Measurements from ENCODE around the gene MED7. TPM values are rescaled to one million over a fixed set of nuclear protein-coding genes. Genes with fewer than 3 reads are reported as not detected.

Gene MED7
- total RNA-seq, 2 donors from 2014 or later, result 4.9 to 6.0 TPM

DNA sequence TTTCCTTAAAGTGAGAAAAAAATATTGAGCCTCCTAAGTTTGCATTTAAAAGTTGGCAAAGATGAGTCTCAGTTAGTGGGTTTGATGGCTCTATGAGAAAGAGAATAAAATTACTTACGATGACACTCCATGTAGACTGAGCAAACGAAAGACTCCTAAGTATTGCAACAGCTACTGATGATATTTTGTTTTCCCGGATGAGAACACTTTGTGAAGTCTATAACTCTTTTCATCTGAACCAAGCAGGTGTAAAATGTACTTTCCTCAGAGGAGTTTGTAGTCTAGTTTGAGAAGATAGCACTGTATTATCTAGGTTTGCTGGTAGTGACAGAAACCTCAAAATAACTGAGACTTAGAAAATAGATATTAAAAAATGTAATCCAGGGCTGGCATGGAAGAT is 36.3 kb upstream of the MED7 start:
- TF ChIP-seq POLR2A (IDR thresholded peaks at IDR 0.05), result no peak
- TF ChIP-seq, protein P1, sequence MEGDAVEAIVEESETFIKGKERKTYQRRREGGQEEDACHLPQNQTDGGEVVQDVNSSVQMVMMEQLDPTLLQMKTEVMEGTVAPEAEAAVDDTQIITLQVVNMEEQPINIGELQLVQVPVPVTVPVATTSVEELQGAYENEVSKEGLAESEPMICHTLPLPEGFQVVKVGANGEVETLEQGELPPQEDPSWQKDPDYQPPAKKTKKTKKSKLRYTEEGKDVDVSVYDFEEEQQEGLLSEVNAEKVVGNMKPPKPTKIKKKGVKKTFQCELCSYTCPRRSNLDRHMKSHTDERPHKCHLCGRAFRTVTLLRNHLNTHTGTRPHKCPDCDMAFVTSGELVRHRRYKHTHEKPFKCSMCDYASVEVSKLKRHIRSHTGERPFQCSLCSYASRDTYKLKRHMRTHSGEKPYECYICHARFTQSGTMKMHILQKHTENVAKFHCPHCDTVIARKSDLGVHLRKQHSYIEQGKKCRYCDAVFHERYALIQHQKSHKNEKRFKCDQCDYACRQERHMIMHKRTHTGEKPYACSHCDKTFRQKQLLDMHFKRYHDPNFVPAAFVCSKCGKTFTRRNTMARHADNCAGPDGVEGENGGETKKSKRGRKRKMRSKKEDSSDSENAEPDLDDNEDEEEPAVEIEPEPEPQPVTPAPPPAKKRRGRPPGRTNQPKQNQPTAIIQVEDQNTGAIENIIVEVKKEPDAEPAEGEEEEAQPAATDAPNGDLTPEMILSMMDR (IDR thresholded peaks at IDR 0.05), result no peak
- intact Hi-C loops (cut with DNase I), result no loop called here
- no peaks in the 10 kb centered on the region for H3K9me3 ChIP-seq
- ATAC-seq, result no peak
- H3K4me1 ChIP-seq, result no peaks in the 10 kb centered on the region
- 52 to 56% methylated on average over 3 of the region's 3 CpGs for WGBS, 2 donors
- H3K4me3 ChIP-seq, result no peak overlapping the region
- H3K27ac ChIP-seq, result no peak overlapping the region
- no peaks in the 10 kb centered on the region for H3K36me3 ChIP-seq (replicated peaks in 1 of 2; ENCODE audit: insufficient read depth in 1 of 2, low read depth in 2 of 2)
- DNase-seq, result no peak
- H3K27me3 ChIP-seq, result peaks cover 0 to 6% of the 10 kb centered on the region in 2 donors

DNA sequence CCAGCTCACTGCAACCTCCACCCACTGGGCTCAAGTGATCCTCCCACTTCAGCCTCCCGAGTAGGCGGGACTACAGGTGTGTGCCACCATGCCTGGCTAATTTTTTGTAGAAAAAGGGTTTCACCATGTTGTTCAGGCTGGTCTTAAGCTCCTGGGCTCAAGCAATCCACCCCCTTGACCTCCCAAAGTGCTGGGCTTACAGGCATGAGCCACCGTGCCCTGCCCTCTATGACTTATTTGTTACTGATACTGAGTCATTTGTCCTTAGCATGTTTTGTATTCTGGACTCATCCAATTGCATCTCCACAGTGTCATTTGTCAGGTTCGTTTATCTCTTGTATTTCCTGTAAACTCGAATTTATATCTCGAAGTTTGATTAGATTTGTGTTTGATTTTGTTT is 35.3 kb upstream of the MED7 start:
- Histone ChIP-seq H3K27ac (no peak overlapping the region), H3K4me1 (no peaks in the 10 kb centered on the region), H3K36me3 (replicated peaks in 1 of 2; ENCODE audit: insufficient read depth in 1 of 2, low read depth in 2 of 2) (no peaks in the 10 kb centered on the region), H3K9me3 (no peaks in the 10 kb centered on the region), H3K4me3 (no peak overlapping the region), H3K27me3 (peaks cover 0 to 6% of the 10 kb centered on the region in 2 donors)
- no peak for ATAC-seq
- 39% methylated on average over 6 of the region's 6 CpGs for WGBS, 2 donors
- no peak for DNase-seq
- intact Hi-C loops (cut with DNase I), result no loop called here
- no peak for TF ChIP-seq POLR2A (IDR thresholded peaks at IDR 0.05)
- TF ChIP-seq, protein P1 (IDR thresholded peaks at IDR 0.05), result no peak

DNA sequence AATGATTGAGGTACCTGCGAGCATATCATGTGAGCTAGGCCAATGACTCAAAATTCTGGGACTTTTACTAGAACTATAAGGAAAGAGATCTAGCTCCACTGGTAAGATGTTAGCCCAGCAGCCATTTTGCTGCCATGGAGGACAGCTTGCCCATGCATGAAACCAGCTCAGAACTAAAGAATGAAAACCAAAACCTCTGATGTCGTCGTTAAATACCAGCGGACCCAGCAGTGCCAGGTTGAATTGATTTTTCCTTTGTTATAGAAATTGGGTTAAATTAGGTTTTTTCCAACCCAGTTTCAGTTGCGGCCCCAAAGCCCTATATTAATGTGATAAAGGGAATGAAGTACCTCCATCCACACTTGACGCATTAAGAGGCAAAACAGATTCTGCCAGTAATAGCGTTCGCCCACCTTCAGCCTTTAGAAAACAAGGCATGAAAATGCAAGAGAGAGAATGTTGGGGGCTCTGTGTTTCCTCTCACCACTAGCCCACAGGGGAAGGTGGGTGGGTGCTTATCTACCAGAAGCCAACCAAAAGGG is 32.5 kb upstream of the MED7 start:
- Histone ChIP-seq H3K4me3 (no peak overlapping the region), H3K27me3 (peaks cover 0 to 6% of the 10 kb centered on the region in 2 donors), H3K4me1 (no peaks in the 10 kb centered on the region), H3K36me3 (replicated peaks in 1 of 2; ENCODE audit: insufficient read depth in 1 of 2, low read depth in 2 of 2) (no peaks in the 10 kb centered on the region), H3K9me3 (no peaks in the 10 kb centered on the region), H3K27ac (no peak overlapping the region)
- DNase-seq (no peak), ATAC-seq (no peak)
- WGBS, 2 donors, result 80 to 88% methylated on average over 8 of the region's 8 CpGs
- TF ChIP-seq, protein P1 (IDR thresholded peaks at IDR 0.05), result no peak
- no peak for TF ChIP-seq POLR2A (IDR thresholded peaks at IDR 0.05)
- intact Hi-C loops (cut with DNase I), result no loop called here

DNA sequence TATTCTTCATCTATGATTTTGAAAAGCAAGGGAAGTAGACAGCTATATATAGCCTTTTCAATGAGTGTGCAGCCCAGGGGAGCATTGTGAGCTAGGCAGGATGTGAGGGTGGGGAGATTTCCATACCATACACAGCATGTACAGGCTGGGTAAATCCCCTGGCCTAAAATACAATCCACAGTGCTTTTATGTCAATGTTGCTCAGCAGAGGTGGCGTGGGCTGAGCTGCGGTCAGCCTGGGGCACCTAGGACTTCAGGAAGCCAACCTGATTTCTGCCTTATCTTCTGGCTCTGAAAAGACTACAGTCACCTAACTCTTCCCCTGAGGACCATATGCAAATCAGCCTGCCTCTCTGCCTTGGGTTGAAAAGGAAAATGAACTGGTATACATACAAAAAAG is 29.7 kb upstream of the MED7 start:
- intact Hi-C loops (cut with DNase I), result no loop called here
- WGBS, 2 donors, result 74 to 78% methylated on average over 2 of the region's 2 CpGs
- no peak for DNase-seq

DNA sequence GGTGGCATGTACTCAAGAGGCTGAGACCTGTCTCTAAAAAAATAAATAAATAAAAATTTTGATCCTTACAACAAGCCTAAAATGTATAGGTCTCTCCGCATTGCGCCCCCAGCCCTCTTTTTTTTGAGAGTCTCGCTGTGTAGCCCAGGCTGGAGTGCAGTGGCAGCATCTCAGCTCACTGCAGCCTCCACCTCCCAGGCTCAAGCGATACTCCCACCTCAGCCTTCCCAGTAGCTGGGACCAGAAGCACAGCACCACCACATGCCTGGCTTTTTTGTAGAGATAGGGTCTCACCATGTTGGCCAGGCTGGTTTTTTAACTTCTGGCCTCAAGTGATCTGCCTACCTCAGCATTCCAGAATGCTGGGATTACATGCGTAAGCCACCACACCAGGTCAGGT is 25.6 kb upstream of the MED7 start:
- DNase-seq, result no peak
- Histone ChIP-seq H3K27me3 (no peaks in the 10 kb centered on the region), H3K4me1 (no peaks in the 10 kb centered on the region), H3K4me3 (no peak overlapping the region), H3K9me3 (no peaks in the 10 kb centered on the region), H3K27ac (no peak overlapping the region), H3K36me3 (replicated peaks in 1 of 2; ENCODE audit: insufficient read depth in 1 of 2, low read depth in 2 of 2) (no peaks in the 10 kb centered on the region)
- ATAC-seq, result no peak
- TF ChIP-seq, protein P1 (IDR thresholded peaks at IDR 0.05), result no peak
- TF ChIP-seq POLR2A (IDR thresholded peaks at IDR 0.05), result no peak
- intact Hi-C loops (cut with DNase I), result no loop called here
- 88 to 93% methylated on average over 5 of the region's 5 CpGs for WGBS, 2 donors

More for the DNA sequence above, 29.7 kb upstream of the MED7 start:
- no peak overlapping the region for H3K27ac ChIP-seq
- no peak for TF ChIP-seq POLR2A (IDR thresholded peaks at IDR 0.05)
- TF ChIP-seq, protein P1 (IDR thresholded peaks at IDR 0.05), result no peak
- H3K4me3 ChIP-seq, result no peak overlapping the region
- peaks cover 0 to 6% of the 10 kb centered on the region in 2 donors for H3K27me3 ChIP-seq
- no peak for ATAC-seq
- H3K4me1 ChIP-seq, result no peaks in the 10 kb centered on the region
- no peaks in the 10 kb centered on the region for H3K36me3 ChIP-seq (replicated peaks in 1 of 2; ENCODE audit: insufficient read depth in 1 of 2, low read depth in 2 of 2)
- no peaks in the 10 kb centered on the region for H3K9me3 ChIP-seq

Data from body of pancreas (tissue), 4 donors.